Measurements from ENCODE around the gene CCDC68. TPM values are rescaled to one million over a fixed set of nuclear protein-coding genes. Genes with fewer than 3 reads are reported as not detected.

CCDC68 gene, protein sequence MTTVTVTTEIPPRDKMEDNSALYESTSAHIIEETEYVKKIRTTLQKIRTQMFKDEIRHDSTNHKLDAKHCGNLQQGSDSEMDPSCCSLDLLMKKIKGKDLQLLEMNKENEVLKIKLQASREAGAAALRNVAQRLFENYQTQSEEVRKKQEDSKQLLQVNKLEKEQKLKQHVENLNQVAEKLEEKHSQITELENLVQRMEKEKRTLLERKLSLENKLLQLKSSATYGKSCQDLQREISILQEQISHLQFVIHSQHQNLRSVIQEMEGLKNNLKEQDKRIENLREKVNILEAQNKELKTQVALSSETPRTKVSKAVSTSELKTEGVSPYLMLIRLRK
- not detected in 2 replicates for total RNA-seq (2014; rRNA removed; shearing (Covaris generic))

DNA sequence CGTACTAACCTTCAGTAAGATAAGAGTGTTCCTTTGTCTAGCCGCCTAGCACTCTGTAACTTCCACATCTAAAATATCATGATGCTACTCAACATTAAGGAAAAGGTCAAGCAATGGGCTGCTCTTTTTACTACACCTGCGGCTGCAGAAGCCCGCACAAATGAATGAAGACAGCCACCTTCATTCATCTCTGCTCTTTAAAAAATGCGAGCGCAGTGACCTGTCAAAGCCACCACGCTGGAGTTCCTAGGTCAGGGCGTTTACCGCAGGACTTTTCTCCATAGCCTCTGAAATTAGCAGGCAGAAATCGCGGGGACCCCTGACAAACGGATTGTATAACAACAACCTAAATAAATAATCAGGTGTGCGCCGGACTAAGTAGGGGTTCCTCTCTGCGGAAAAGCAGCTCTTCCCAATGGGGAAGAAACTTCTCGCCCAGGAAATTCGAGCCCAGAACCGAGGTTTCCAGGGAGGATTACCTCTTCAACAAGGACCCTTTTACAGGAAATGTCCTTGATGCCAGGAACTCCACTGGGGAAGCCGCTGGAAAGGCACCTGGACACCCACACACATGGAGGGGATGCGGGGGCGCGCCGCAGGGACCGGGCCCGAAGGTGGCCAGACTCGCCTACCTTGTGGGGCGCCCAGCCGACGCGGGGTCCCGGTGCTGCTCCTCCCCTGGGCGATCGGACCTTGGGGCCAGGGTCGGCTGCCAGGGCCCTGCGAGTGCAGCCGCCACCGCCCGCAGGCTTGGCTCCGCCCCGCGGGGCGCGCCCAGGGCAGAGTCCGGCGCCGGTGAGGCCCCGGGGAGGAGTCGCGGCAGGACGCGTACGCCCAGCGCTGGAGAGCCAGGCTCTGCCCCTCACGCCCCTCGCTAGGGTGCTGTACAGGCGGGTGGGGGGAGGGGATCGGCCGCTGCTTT is at the start of gene CCDC68:
Gene CCDC68, minus strand, starts transcription at position 758 of the 922 bp plus-strand sequence. CDS start 16,670 bp downstream, outside the sequence.

Other genes with a start within 250 kb of the CCDC68 start
- 1.5 and 4.4 TPM in 2 replicates for gene RAB27B, start 131.0 kb downstream of the CCDC68 start, total RNA-seq (2014; rRNA removed; shearing (Covaris generic))